K562 (cell line): ENCODE measurements around the gene U2AF1L4. TPM values are rescaled to one million over a fixed set of nuclear protein-coding genes. Genes with fewer than 3 reads are reported as not detected.

ENCODE experiments used
- ATAC-seq: fragments of 200-7000 bp; cut with Tn5 transposase; 3 replicates; pipeline ENCODE4 v1.9.1; 2020; ENCODE audit warnings: moderate library complexity
- BruUV-seq: library from RNA; stranded (reverse); fragments of 400-500 nt; replicated peaks from 2 replicates; lab custom pipeline; 2021; lab: Mats Ljungman, UMichigan
- CTCF ChIA-PET: fragments of 300-600 bp; formaldehyde crosslinking; extraction: SDS; loops from one replicate; lab custom pipeline; 2021; ENCODE audit warnings: low intra/inter-chr PET ratio; lab: Yijun Ruan, JAX
- POLR2A ChIA-PET: fragments of 300-600, 350-650 bp; sonication (Branson Sonifier 250); formaldehyde crosslinking; extraction: SDS; loops from one replicate; lab custom pipeline; 2021; ENCODE audit warnings: antibody characterized with exemption, inconsistent platforms; lab: Yijun Ruan, JAX
- DNase-seq, 4 experiments: peaks; one replicate each; pipeline versions ENCODE4 v3.0.0 to v3.0.0-alpha.2; 2011 to 2018; ENCODE audit warnings: low spot score in 3 of 4, mixed read lengths in 3 of 4; ENCODE audit errors: extremely low read depth in 1 of 4
- FAIRE-seq: peaks from 2 replicates; lab custom pipeline; 2011; peaks lifted over from hg19 to GRCh38; lab: Jason Lieb, UNC
- H2AFZ ChIP-seq: 2 replicates; pipeline ENCODE4 v1.6.0; 2011; ENCODE audit warnings: low read depth, low read length, control low read depth, inconsistent platforms
- H3K27ac ChIP-seq: fragments of 200-600 bp; 3 replicates; pipeline ENCODE4 v1.8.0; 2011; ENCODE audit warnings: low read depth, mild to moderate bottlenecking, control low read depth, inconsistent platforms, low read length, moderate library complexity, mixed read lengths; ENCODE audit errors: extremely low read depth
- H3K27me3 ChIP-seq, 2 experiments: fragments of 300-600 bp in 1 of 2; 2 replicates in 1 of 2; 3 replicates in 1 of 2; pipeline versions ENCODE4 v1.6.0 to v1.8.0; 2011; ENCODE audit warnings: inconsistent platforms in 2 of 2, low read length in 2 of 2, mild to moderate bottlenecking in 1 of 2, mixed read lengths in 1 of 2, moderate library complexity in 1 of 2; ENCODE audit not compliant: control insufficient read depth in 2 of 2, insufficient read depth in 2 of 2
- H3K36me3 ChIP-seq: fragments of 300-600 bp; 3 replicates; pipeline ENCODE4 v1.8.0; 2011; ENCODE audit warnings: mild to moderate bottlenecking, low read length, inconsistent platforms; ENCODE audit not compliant: control insufficient read depth, insufficient read depth
- H3K4me1 ChIP-seq, 2 experiments: fragments of 200-600 bp in 1 of 2; replicated peaks in 1 of 2; 2 replicates in 1 of 2; 3 replicates in 1 of 2; pipeline versions ENCODE4 v1.5.1 to v1.8.0; 2011; ENCODE audit warnings: inconsistent platforms in 2 of 2, low read length in 2 of 2, mild to moderate bottlenecking in 1 of 2, mixed read lengths in 1 of 2, moderate library complexity in 1 of 2; ENCODE audit not compliant: control insufficient read depth in 2 of 2, insufficient read depth in 2 of 2
- H3K4me2 ChIP-seq: 2 replicates; pipeline ENCODE4 v1.6.1; 2011; ENCODE audit warnings: low read length, control low read depth, inconsistent platforms, mixed read lengths; ENCODE audit not compliant: insufficient read depth
- H3K4me3 ChIP-seq: fragments of 200-600 bp; sonication (generic), shearing (Covaris generic); 2 replicates; pipeline ENCODE4 v1.5.1; 2016; ENCODE audit warnings: control low read depth, inconsistent platforms
- H3K79me2 ChIP-seq: fragments of 200-600 bp; 3 replicates; pipeline ENCODE4 v1.8.0; 2011; ENCODE audit warnings: low read length, inconsistent platforms; ENCODE audit not compliant: control insufficient read depth, insufficient read depth
- H3K9ac ChIP-seq, 2 experiments: 2 replicates each; pipeline versions ENCODE4 v1.6.0 to v1.6.1; 2011; ENCODE audit warnings: low read depth in 2 of 2, low read length in 2 of 2, control low read depth in 1 of 2, inconsistent platforms in 1 of 2, mild to moderate bottlenecking in 1 of 2, mixed read lengths in 1 of 2; ENCODE audit not compliant: insufficient read depth in 1 of 2
- H3K9me1 ChIP-seq: one replicate; pipeline ENCODE4 v1.6.0; 2011; ENCODE audit warnings: inconsistent platforms, mild to moderate bottlenecking, low read length, moderate library complexity; ENCODE audit not compliant: control insufficient read depth, insufficient read depth
- H3K9me3 ChIP-seq: replicated peaks from 2 replicates; pipeline ENCODE4 v1.5.1; 2011; ENCODE audit warnings: low read depth, low read length, inconsistent platforms; ENCODE audit not compliant: control insufficient read depth, insufficient read depth
- H4K20me1 ChIP-seq: replicated peaks from 2 replicates; pipeline ENCODE4 v1.6.1; 2011; ENCODE audit warnings: low read length, inconsistent platforms, mixed read lengths; ENCODE audit not compliant: control insufficient read depth, insufficient read depth
- BRD9 ChIP-seq: fragments of 450-650 bp; IDR thresholded peaks from 2 replicates; pipeline ENCODE4 v1.6.1; 2018; ENCODE audit warnings: low read depth; ENCODE audit not compliant: partially characterized antibody
- CEBPB ChIP-seq: fragments of 450-650 bp; IDR thresholded peaks from 2 replicates; pipeline ENCODE4 v1.6.1; 2016; ENCODE audit warnings: missing genetic modification characterization, missing compliant biosample characterization
- ETV5 ChIP-seq: sonication (generic); formaldehyde crosslinking; IDR thresholded peaks from 2 replicates; pipeline ENCODE4 v1.4.0; 2020; ENCODE audit warnings: low read depth, mild to moderate bottlenecking, missing genetic modification reagents
- HEY1 ChIP-seq: fragments of 250-450 bp; sonication (Bioruptor Pico); IDR thresholded peaks from 2 replicates; pipeline ENCODE4 v1.5.0; 2020; ENCODE audit warnings: mild to moderate bottlenecking, moderate library complexity, borderline replicate concordance
- PML ChIP-seq: IDR thresholded peaks from 2 replicates; pipeline ENCODE4 v1.6.1; 2012; ENCODE audit warnings: low read length, inconsistent platforms
- POLR2H ChIP-seq: IDR thresholded peaks from 2 replicates; pipeline ENCODE4 v1.6.1; 2016; ENCODE audit warnings: missing genetic modification characterization, low read depth, mild to moderate bottlenecking, control low read depth, missing compliant biosample characterization, moderate library complexity
- RAD51 ChIP-seq: fragments of 450-650 bp; IDR thresholded peaks from 2 replicates; pipeline ENCODE4 v1.7.1; 2016; ENCODE audit warnings: low read depth, mild to moderate bottlenecking, borderline replicate concordance
- TEAD4 ChIP-seq, 2 experiments: sonication (generic) in 1 of 2; formaldehyde crosslinking in 1 of 2; IDR thresholded peaks; 2 replicates each; pipeline versions ENCODE4 v1.6.1 to v1.8.0; 2012 to 2022; ENCODE audit warnings: borderline replicate concordance in 1 of 2, inconsistent platforms in 1 of 2, low read length in 1 of 2, mild to moderate bottlenecking in 1 of 2, missing genetic modification reagents in 1 of 2
- ZBTB7A ChIP-seq: IDR thresholded peaks from 2 replicates; pipeline ENCODE4 v1.6.1; 2011; ENCODE audit warnings: low read depth, mild to moderate bottlenecking, low read length, moderate library complexity, borderline replicate concordance; ENCODE audit not compliant: control insufficient read depth
- WGBS: fragments of 100-300 bp; shearing (Covaris generic); methylation state at CpG from one replicate; pipeline ENCODE4 v1.1.6; 2016; ENCODE audit warnings: low coverage, mixed read lengths; ENCODE audit not compliant: insufficient coverage; ENCODE audit errors: missing lambda C conversion rate; 5-methylcytosine and 5-hydroxymethylcytosine counted together
- in situ Hi-C: fragments of 300-500 bp; cut with MboI; formaldehyde crosslinking; loops from 4 replicates; pipeline ENCODE4 v1.15.0; 2018; ENCODE audit warnings: inconsistent platforms, mixed read lengths
- intact Hi-C: fragments of 100-400 bp; cut with micrococcal nuclease; formaldehyde crosslinking; loops from 2 replicates; pipeline ENCODE4 v1.14.2; 2022
- polyA plus RNA-seq, 8 experiments: library from polyadenylated mRNA; depleted of rRNA in 4 of 8; stranded (reverse) in 5 of 8; unstranded in 3 of 8; fragments of >200 nt; fragmentation: Nextera tagmentation in 2 of 8; fragmentation: Illumina TruSeq in 1 of 8; extraction: Ambion mirVana in 2 of 8; extraction: Trizol in 1 of 8; gene quantifications; 2 replicates each; pipeline versions ENCODE4 v1.2.1 to v1.2.3, GENCODE V29; 2011 to 2014; ENCODE audit warnings: inconsistent platforms in 1 of 8, missing spikeins in 1 of 8
- total RNA-seq, 7 experiments: library from RNA; depleted of rRNA in 6 of 7; stranded (reverse); fragments of >200 nt in 6 of 7; fragmentation: Illumina TruSeq in 2 of 7; extraction: Trizol in 2 of 7; gene quantifications; 2 replicates each; pipeline versions ENCODE4 v1.2.1 to v1.2.3, GENCODE V29; 2011 to 2021; ENCODE audit warnings: low replicate concordance in 1 of 7
- TF ChIP-seq, protein P1 (sequence below): fragments of 200-800 bp; sonication (Bioruptor generic); IDR thresholded peaks from 2 replicates; pipeline ENCODE4 v1.6.1; 2017; ENCODE audit warnings: missing genetic modification characterization, missing compliant biosample characterization
- TF ChIP-seq, protein P2 (sequence below): fragments of 450-650 bp; IDR thresholded peaks from 2 replicates; pipeline ENCODE4 v1.6.1; 2016; ENCODE audit warnings: borderline replicate concordance
- TF ChIP-seq, protein P3 (sequence below): fragments of 450-650 bp; IDR thresholded peaks from 2 replicates; pipeline ENCODE4 v1.6.1; 2017; ENCODE audit warnings: mild to moderate bottlenecking, moderate library complexity

Gene U2AF1L4
- total and polyA plus RNA-seq, 9 of the 15 experiments (the other 6 are each of a cell fraction or from before 2014, with no cell fraction given), result 8.4 to 19.5 (median 12.6) TPM

DNA sequence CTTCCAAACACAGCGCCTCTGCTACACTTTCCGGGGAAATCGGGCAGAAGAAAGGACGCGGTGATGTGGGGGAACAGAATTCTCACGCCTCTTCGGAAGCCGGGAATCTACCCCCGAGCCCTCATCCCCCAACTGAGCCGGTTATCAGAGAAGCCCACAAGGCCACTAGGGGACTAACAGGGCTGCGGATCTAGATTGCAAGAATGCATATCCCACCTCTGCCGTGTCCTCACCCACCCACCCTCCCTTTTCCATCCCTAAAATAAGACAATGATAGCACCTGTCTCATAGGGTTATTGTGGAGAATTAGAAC, 4.1 kb downstream of the U2AF1L4 start (continued):
- peak; percentile 6 for TF ChIP-seq BRD9
- TF ChIP-seq, protein P1, sequence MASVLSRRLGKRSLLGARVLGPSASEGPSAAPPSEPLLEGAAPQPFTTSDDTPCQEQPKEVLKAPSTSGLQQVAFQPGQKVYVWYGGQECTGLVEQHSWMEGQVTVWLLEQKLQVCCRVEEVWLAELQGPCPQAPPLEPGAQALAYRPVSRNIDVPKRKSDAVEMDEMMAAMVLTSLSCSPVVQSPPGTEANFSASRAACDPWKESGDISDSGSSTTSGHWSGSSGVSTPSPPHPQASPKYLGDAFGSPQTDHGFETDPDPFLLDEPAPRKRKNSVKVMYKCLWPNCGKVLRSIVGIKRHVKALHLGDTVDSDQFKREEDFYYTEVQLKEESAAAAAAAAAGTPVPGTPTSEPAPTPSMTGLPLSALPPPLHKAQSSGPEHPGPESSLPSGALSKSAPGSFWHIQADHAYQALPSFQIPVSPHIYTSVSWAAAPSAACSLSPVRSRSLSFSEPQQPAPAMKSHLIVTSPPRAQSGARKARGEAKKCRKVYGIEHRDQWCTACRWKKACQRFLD, result 0 out of 2 replicates have a peak, but pooled peaks have one; percentile 59
- no peak for TF ChIP-seq POLR2H
- 0 out of 2 replicates have a peak, but pooled peaks have one; percentile 15 for TF ChIP-seq ETV5
- TF ChIP-seq ZBTB7A, result peak; percentile 14; the same call in 1 of the 2 replicates
- peak; percentile 41; the same call in 1 of the 2 replicates for TF ChIP-seq TEAD4 (IDR thresholded peaks at IDR 0.05; ENCODE audit: low read length)
- TF ChIP-seq TEAD4 (CRISPR knock-in tag; IDR thresholded peaks at IDR 0.05; ENCODE audit: borderline replicate concordance), result no peak

DNA sequence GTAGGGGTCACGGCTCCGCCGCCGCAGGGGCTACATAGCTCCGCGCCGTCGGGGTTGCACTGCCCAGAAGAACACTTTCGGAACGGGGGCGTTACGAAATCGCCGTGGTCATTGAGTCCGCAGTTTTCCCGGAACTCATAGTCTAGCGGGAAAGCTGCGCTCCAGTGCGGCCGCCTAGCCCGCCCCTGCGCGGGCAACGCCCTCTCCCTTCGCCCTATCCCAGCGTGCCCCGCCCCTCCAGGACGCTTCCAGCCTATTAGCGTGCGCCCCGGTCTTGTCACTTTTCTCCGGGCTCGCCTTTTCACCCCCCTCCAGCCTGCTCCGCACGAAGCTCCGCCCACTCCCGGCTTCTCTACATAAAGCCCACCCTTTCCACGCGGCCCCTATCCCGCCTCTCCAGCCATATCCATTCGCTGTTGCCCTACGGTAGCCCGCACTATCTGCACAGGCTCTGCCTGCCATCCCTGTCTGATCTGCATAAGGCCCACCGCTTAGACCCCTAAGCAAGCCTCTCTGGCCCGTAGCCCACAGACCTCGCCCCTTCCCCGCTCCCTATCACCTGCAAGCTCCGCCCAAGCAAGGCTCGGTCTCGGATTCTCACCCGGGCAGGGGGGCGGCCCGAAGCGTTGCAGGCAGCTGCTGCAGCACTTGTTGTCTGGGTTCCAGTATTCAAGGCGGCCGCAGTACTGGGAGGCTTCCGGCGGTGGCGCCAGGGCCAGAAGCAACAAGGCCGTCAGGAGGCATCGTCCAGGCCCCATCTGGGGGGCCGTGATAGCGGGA, 4.6 kb downstream of the U2AF1L4 start:
- DNase-seq, result peak; percentile 92 to 99 (median 96)
- H3K36me3 ChIP-seq, result peaks cover 55% of the 10 kb centered on the region; the same call in 2 of the 3 replicates
- no peaks in the 10 kb centered on the region for H3K27me3 ChIP-seq
- no peaks in the 10 kb centered on the region for H3K9me1 ChIP-seq
- H3K9me3 ChIP-seq, result no peaks in the 10 kb centered on the region
- in situ Hi-C loops (no loop called here), intact Hi-C loops (loop anchor here (10.0 kb wide), 1 partner anchor 96 kb away; the partner anchor contains the start of genes COX6B1 and ETV2)
- peak overlapping the region; percentile 98 for H2AFZ ChIP-seq
- H3K4me2 ChIP-seq, result peak overlapping the region; percentile 94
- no peaks in the 10 kb centered on the region for H4K20me1 ChIP-seq
- H3K27ac ChIP-seq, result peak overlapping the region; percentile 85
- peak; percentile 92 for FAIRE-seq
- peak overlapping the region; percentile 65 for H3K4me3 ChIP-seq
- ATAC-seq, result peak; percentile 90
- under 1% methylated on average over 60 of the region's 63 CpGs for WGBS
- POLR2A ChIA-PET, result interaction anchor here (0.6 to 2.7 kb wide), 16 partner anchors 9 to 343 kb away, joined by 3 to 19 read pairs (median 3); partner anchors contain the start of genes PROSER3 and ZBTB32
- CTCF ChIA-PET, result interaction anchor here (1.2 kb wide), 1 partner anchor 47 kb away, joined by 7 read pairs; no protein-coding TSS in a partner anchor
- H3K4me1 ChIP-seq, result peaks cover 24 to 53% of the 10 kb centered on the region in 2 experiments; a peak in 4 of 5 replicates
- H3K9ac ChIP-seq, result peak overlapping the region; percentile 63 to 92
- peaks cover under 1% of the 10 kb centered on the region; the same call in 2 of the 3 replicates for H3K79me2 ChIP-seq
- BruUV-seq, result no TSS peak
- TF ChIP-seq CEBPB (peak; percentile 97), HEY1 (CRISPR knock-in tag) (no peak), RAD51 (no peak), PML (peak; percentile 15; the same call in 1 of the 2 replicates)
- TF ChIP-seq, protein P2, sequence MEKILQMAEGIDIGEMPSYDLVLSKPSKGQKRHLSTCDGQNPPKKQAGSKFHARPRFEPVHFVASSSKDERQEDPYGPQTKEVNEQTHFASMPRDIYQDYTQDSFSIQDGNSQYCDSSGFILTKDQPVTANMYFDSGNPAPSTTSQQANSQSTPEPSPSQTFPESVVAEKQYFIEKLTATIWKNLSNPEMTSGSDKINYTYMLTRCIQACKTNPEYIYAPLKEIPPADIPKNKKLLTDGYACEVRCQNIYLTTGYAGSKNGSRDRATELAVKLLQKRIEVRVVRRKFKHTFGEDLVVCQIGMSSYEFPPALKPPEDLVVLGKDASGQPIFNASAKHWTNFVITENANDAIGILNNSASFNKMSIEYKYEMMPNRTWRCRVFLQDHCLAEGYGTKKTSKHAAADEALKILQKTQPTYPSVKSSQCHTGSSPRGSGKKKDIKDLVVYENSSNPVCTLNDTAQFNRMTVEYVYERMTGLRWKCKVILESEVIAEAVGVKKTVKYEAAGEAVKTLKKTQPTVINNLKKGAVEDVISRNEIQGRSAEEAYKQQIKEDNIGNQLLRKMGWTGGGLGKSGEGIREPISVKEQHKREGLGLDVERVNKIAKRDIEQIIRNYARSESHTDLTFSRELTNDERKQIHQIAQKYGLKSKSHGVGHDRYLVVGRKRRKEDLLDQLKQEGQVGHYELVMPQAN, result peak; percentile 76; the same call in 1 of the 2 replicates
- TF ChIP-seq, protein P3, sequence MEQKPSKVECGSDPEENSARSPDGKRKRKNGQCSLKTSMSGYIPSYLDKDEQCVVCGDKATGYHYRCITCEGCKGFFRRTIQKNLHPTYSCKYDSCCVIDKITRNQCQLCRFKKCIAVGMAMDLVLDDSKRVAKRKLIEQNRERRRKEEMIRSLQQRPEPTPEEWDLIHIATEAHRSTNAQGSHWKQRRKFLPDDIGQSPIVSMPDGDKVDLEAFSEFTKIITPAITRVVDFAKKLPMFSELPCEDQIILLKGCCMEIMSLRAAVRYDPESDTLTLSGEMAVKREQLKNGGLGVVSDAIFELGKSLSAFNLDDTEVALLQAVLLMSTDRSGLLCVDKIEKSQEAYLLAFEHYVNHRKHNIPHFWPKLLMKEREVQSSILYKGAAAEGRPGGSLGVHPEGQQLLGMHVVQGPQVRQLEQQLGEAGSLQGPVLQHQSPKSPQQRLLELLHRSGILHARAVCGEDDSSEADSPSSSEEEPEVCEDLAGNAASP, result no peak
